Head of caudate nucleus (tissue), 42 donors: Measurements from ENCODE around the gene ADGRF1.

Source experiments
- DNase-seq, 42 donors: peaks; one replicate each; pipeline versions ENCODE4 v3.0.0 to v3.0.0-alpha.2; 2020 to 2021; ENCODE audit warnings: mixed read lengths in 7 of 42
- intact Hi-C: fragments of 100-400 bp; cut with DNase I; formaldehyde crosslinking; loops from one replicate; pipeline ENCODE4 v1.15.0; 2022

Gene ADGRF1

GRCh38 chr6:46954837-46955451 lies 87.2 kb downstream of the ADGRF1 start:
- intact Hi-C loops = no loop called here
- DNase-seq = no peak

- intact Hi-C loops = no loop called here
- no peak for DNase-seq
These were observed 88.2 kb downstream of the ADGRF1 start for GRCh38 chr6:46953921-46954320.

GRCh38 chr6:46949632-46950280 lies 92.4 kb downstream of the ADGRF1 start:
- no peak for DNase-seq
- intact Hi-C loops = no loop called here

- intact Hi-C loops = no loop called here
- DNase-seq = no peak
These were observed 93.4 kb downstream of the ADGRF1 start for GRCh38 chr6:46948699-46949098.
